ENCODE results near the gene TRPM5. TPM values are rescaled to one million over a fixed set of nuclear protein-coding genes. Genes with fewer than 3 reads are reported as not detected.
A peak's percentile ranks its signal among the peaks of the same experiment; 100 is the strongest.

Gene TRPM5
- total RNA-seq, 2 experiments from 2014 or later, result not detected

GRCh38 chr11:2459016-2459725 lies 14.9 kb upstream of the TRPM5 start:
- Mint-ChIP-seq H3K4me3 (no peak overlapping the region), H3K27me3 (peaks cover 4% of the 10 kb centered on the region), H3K36me3 (peaks cover 2% of the 10 kb centered on the region), H3K9me3 (no peaks in the 10 kb centered on the region), H3K4me1 (peaks cover 7% of the 10 kb centered on the region), H3K27ac (no peak overlapping the region)
- POLR2A ChIA-PET, result interaction anchor here (1.5 kb wide), 1 partner anchor 12 kb away, joined by 4 read pairs; no protein-coding TSS in a partner anchor
- DNase-seq (peak; percentile 25), ATAC-seq (ENCODE audit: low read depth) (no peak)

- peaks cover 2% of the 10 kb centered on the region for H3K36me3 Mint-ChIP-seq
- DNase-seq (no peak), ATAC-seq (ENCODE audit: low read depth) (no peak)
- POLR2A ChIA-PET, result no interaction called here
- no peak overlapping the region for H3K4me3 Mint-ChIP-seq
- peaks cover 4% of the 10 kb centered on the region for H3K27me3 Mint-ChIP-seq
- no peak overlapping the region for H3K27ac Mint-ChIP-seq
- H3K4me1 Mint-ChIP-seq, result peaks cover 7% of the 10 kb centered on the region
- no peaks in the 10 kb centered on the region for H3K9me3 Mint-ChIP-seq
These were observed 14.0 kb upstream of the TRPM5 start for GRCh38 chr11:2458321-2458720.

GRCh38 chr11:2453436-2453835 lies 9.1 kb upstream of the TRPM5 start:
- H3K27ac Mint-ChIP-seq, result no peak overlapping the region
- no peak for DNase-seq
- ATAC-seq (ENCODE audit: low read depth), result no peak
- peaks cover 2% of the 10 kb centered on the region for H3K36me3 Mint-ChIP-seq
- POLR2A ChIA-PET, result no interaction called here
- H3K27me3 Mint-ChIP-seq, result peaks cover 3% of the 10 kb centered on the region
- no peak overlapping the region for H3K4me3 Mint-ChIP-seq
- H3K9me3 Mint-ChIP-seq, result no peaks in the 10 kb centered on the region
- peaks cover 2% of the 10 kb centered on the region for H3K4me1 Mint-ChIP-seq

- DNase-seq (no peak), ATAC-seq (ENCODE audit: low read depth) (no peak)
- H3K27me3 Mint-ChIP-seq, result peaks cover 3% of the 10 kb centered on the region
- no peak overlapping the region for H3K27ac Mint-ChIP-seq
- peaks cover 2% of the 10 kb centered on the region for H3K36me3 Mint-ChIP-seq
- H3K9me3 Mint-ChIP-seq, result no peaks in the 10 kb centered on the region
- peaks cover 7% of the 10 kb centered on the region for H3K4me1 Mint-ChIP-seq
- no peak overlapping the region for H3K4me3 Mint-ChIP-seq
- POLR2A ChIA-PET, result no interaction called here
These were observed 8.2 kb upstream of the TRPM5 start for GRCh38 chr11:2452321-2453012.

- no peaks in the 10 kb centered on the region for H3K9me3 Mint-ChIP-seq
- H3K4me1 Mint-ChIP-seq, result peaks cover 12% of the 10 kb centered on the region
- H3K27me3 Mint-ChIP-seq, result peaks cover 3% of the 10 kb centered on the region
- H3K27ac Mint-ChIP-seq, result no peak overlapping the region
- H3K4me3 Mint-ChIP-seq, result no peak overlapping the region
- peak; percentile 25 for DNase-seq
- POLR2A ChIA-PET, result no interaction called here
- H3K36me3 Mint-ChIP-seq, result peaks cover 4% of the 10 kb centered on the region
- ATAC-seq (ENCODE audit: low read depth), result no peak
These were observed 7.6 kb upstream of the TRPM5 start for GRCh38 chr11:2451916-2452315.

GRCh38 chr11:2451336-2451735 lies 7.0 kb upstream of the TRPM5 start:
- Mint-ChIP-seq H3K4me3 (no peak overlapping the region), H3K36me3 (peaks cover 4% of the 10 kb centered on the region), H3K27me3 (peaks cover 2% of the 10 kb centered on the region), H3K9me3 (no peaks in the 10 kb centered on the region), H3K4me1 (peaks cover 16% of the 10 kb centered on the region), H3K27ac (no peak overlapping the region)
- ATAC-seq (ENCODE audit: low read depth), result no peak
- POLR2A ChIA-PET, result no interaction called here
- peak; percentile 23 for DNase-seq

- Mint-ChIP-seq H3K27me3 (no peaks in the 10 kb centered on the region), H3K4me3 (no peak overlapping the region), H3K36me3 (peaks cover 4% of the 10 kb centered on the region), H3K4me1 (peaks cover 16% of the 10 kb centered on the region), H3K9me3 (no peaks in the 10 kb centered on the region), H3K27ac (no peak overlapping the region)
- no peak for ATAC-seq (ENCODE audit: low read depth)
- POLR2A ChIA-PET, result interaction anchor here (1.1 to 1.2 kb wide), 2 partner anchors 15 to 17 kb away, joined by 3 read pairs; no protein-coding TSS in a partner anchor
- DNase-seq, result peak; percentile 23
These were observed 6.2 kb upstream of the TRPM5 start for GRCh38 chr11:2450321-2451041.

GRCh38 chr11:2449548-2450320 lies 5.4 kb upstream of the TRPM5 start:
- no peak overlapping the region for H3K4me3 Mint-ChIP-seq
- no peaks in the 10 kb centered on the region for H3K27me3 Mint-ChIP-seq
- peaks cover 16% of the 10 kb centered on the region for H3K4me1 Mint-ChIP-seq
- DNase-seq, result peak; percentile 25
- ATAC-seq (ENCODE audit: low read depth), result no peak
- POLR2A ChIA-PET, result interaction anchor here (1.1 to 1.2 kb wide), 2 partner anchors 16 to 18 kb away, joined by 3 read pairs; no protein-coding TSS in a partner anchor
- H3K9me3 Mint-ChIP-seq, result no peaks in the 10 kb centered on the region
- no peak overlapping the region for H3K27ac Mint-ChIP-seq
- peaks cover 2% of the 10 kb centered on the region for H3K36me3 Mint-ChIP-seq

GRCh38 chr11:2448661-2449547 lies 4.6 kb upstream of the TRPM5 start:
- ATAC-seq (ENCODE audit: low read depth) (no peak), DNase-seq (peak; percentile 25)
- H3K4me3 Mint-ChIP-seq, result no peak overlapping the region
- H3K27me3 Mint-ChIP-seq, result no peaks in the 10 kb centered on the region
- H3K27ac Mint-ChIP-seq, result peak overlapping the region; percentile 38
- no peaks in the 10 kb centered on the region for H3K9me3 Mint-ChIP-seq
- peaks cover 2% of the 10 kb centered on the region for H3K36me3 Mint-ChIP-seq
- POLR2A ChIA-PET, result interaction anchor here (1.2 kb wide), 1 partner anchor 17 kb away, joined by 3 read pairs; no protein-coding TSS in a partner anchor
- H3K4me1 Mint-ChIP-seq, result peaks cover 16% of the 10 kb centered on the region

GRCh38 chr11:2447951-2448650 lies 3.8 kb upstream of the TRPM5 start:
- ATAC-seq (ENCODE audit: low read depth) (no peak), DNase-seq (peak; percentile 29)
- H3K9me3 Mint-ChIP-seq, result no peaks in the 10 kb centered on the region
- POLR2A ChIA-PET, result interaction anchor here (1.4 to 1.5 kb wide), 2 partner anchors 11 to 19 kb away, joined by 4 to 5 read pairs; no protein-coding TSS in a partner anchor
- peaks cover 2% of the 10 kb centered on the region for H3K36me3 Mint-ChIP-seq
- peaks cover 18% of the 10 kb centered on the region for H3K4me1 Mint-ChIP-seq
- peak overlapping the region; percentile 77 for H3K27ac Mint-ChIP-seq
- peak overlapping the region; percentile 88 for H3K4me3 Mint-ChIP-seq
- H3K27me3 Mint-ChIP-seq, result peaks cover 6% of the 10 kb centered on the region

GRCh38 chr11:2447253-2447950 lies 3.1 kb upstream of the TRPM5 start:
- H3K36me3 Mint-ChIP-seq, result peaks cover 2% of the 10 kb centered on the region
- POLR2A ChIA-PET, result interaction anchor here (1.4 to 1.5 kb wide), 2 partner anchors 12 to 20 kb away, joined by 4 to 5 read pairs; no protein-coding TSS in a partner anchor
- DNase-seq (peak; percentile 43), ATAC-seq (ENCODE audit: low read depth) (no peak)
- H3K4me3 Mint-ChIP-seq, result peak overlapping the region; percentile 88
- no peaks in the 10 kb centered on the region for H3K9me3 Mint-ChIP-seq
- H3K27me3 Mint-ChIP-seq, result peaks cover 12% of the 10 kb centered on the region
- H3K4me1 Mint-ChIP-seq, result peaks cover 18% of the 10 kb centered on the region
- H3K27ac Mint-ChIP-seq, result peak overlapping the region; percentile 77
